Fibroblast of mammary gland (primary cell): Measurements from ENCODE around the gene FRMD6.

Experiments
- DNase-seq: peaks from one replicate; pipeline ENCODE4 v3.0.0-alpha.2; 2010; ENCODE audit warnings: low read depth
- H3K4me3 ChIP-seq: 2 replicates; pipeline ENCODE4 v1.5.1; 2011; ENCODE audit warnings: low read depth, mild to moderate bottlenecking, low read length, moderate library complexity; ENCODE audit not compliant: control insufficient read depth
- TF ChIP-seq, protein P1 (sequence below): conservative IDR thresholded peaks from 2 replicates; pipeline ENCODE4 v1.5.1; 2011; ENCODE audit warnings: low read depth, low read length, inconsistent platforms; ENCODE audit not compliant: control insufficient read depth, insufficient read depth

The FRMD6 gene

DNA sequence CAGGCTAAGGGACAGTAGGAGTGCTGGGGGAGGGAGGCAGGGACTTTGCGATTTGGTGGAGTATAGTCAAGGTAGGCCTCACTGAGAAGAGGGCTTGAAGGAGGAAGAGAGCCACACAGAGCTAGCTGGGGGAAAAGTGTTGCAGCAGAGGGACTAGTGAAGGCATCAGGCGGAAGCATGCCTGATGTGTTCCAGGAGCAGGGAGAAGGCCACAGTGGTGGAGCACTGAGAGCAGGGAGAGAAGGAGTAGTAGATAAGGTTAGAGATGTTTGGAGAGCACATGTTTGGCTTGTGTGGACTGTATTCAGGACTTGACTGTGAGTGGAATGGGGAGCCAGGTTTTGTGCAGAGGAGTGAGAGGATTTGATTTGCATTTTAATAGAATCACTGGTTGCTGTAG lies 9.0 kb downstream of the FRMD6 start:
- no peak overlapping the region for H3K4me3 ChIP-seq
- no peak for DNase-seq
- TF ChIP-seq, protein P1, sequence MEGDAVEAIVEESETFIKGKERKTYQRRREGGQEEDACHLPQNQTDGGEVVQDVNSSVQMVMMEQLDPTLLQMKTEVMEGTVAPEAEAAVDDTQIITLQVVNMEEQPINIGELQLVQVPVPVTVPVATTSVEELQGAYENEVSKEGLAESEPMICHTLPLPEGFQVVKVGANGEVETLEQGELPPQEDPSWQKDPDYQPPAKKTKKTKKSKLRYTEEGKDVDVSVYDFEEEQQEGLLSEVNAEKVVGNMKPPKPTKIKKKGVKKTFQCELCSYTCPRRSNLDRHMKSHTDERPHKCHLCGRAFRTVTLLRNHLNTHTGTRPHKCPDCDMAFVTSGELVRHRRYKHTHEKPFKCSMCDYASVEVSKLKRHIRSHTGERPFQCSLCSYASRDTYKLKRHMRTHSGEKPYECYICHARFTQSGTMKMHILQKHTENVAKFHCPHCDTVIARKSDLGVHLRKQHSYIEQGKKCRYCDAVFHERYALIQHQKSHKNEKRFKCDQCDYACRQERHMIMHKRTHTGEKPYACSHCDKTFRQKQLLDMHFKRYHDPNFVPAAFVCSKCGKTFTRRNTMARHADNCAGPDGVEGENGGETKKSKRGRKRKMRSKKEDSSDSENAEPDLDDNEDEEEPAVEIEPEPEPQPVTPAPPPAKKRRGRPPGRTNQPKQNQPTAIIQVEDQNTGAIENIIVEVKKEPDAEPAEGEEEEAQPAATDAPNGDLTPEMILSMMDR: no peak

DNA sequence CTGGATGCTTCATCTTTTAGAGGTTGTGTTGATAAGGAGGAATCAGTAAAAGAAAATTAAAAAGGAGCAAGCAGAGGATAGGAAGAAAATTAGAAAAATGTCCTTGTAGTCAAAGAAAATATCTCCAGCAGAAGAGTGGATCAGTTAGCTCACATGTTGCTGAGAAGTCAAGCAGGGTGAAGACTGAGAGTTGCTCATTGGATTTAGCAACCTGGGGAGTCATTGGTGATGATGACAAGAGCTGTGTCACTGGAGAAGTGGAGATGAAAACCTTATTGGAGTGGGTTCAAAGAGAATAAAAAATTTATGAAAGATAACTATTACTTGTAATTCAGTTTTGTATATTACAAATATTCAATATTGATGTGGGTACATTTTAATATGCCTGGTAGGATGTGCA lies 9.8 kb downstream of the FRMD6 start:
- TF ChIP-seq, protein P1: no peak
- peak; percentile 57 for DNase-seq
- H3K4me3 ChIP-seq: no peak overlapping the region

DNA sequence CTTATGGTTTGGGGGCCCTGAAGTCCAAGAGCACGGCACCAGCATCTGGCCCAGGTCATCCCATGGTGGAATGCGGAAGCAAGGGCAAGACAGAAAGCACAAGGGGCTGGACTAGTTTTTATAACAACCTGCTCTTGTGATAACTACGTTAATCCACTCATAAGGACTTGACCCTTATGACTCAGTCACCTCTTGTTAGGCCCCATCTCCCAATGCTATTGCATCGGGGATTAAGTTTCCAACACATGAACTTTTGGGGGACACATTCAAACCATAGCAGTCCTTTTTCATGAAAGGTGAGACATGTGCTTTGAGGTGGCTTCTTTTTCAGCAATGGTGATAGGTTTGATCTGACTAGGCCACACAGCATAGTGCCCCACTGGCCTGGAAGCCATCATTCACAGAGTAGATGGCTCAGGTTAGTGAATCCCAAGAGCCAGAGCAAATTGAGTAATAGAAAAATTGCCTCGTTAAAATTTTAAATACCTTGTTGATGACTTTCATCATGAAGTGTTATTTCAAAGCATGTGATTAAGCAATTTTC lies 12.1 kb downstream of the FRMD6 start:
- TF ChIP-seq, protein P1: no peak
- no peak for DNase-seq
- no peak overlapping the region for H3K4me3 ChIP-seq

DNA sequence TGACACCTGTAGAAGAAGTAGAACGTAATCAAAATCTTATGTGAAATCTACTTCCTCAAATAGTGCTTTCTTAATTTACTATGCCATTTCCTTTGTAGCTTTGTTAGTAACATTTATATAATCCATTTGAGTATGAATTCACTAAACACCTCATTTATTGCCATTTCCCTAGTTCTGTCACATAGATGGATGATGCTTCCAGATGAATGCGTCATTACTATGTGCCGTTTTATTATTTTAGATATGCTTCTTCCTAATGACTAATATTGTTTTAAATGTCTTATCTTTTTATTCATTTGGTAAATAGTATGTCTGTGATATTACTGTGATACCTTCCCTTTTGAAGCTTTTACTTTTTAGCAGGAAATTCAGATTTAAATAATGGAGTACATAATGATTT lies 14.4 kb downstream of the FRMD6 start:
- H3K4me3 ChIP-seq: no peak overlapping the region
- TF ChIP-seq, protein P1: no peak
- peak; percentile 48 for DNase-seq

DNA sequence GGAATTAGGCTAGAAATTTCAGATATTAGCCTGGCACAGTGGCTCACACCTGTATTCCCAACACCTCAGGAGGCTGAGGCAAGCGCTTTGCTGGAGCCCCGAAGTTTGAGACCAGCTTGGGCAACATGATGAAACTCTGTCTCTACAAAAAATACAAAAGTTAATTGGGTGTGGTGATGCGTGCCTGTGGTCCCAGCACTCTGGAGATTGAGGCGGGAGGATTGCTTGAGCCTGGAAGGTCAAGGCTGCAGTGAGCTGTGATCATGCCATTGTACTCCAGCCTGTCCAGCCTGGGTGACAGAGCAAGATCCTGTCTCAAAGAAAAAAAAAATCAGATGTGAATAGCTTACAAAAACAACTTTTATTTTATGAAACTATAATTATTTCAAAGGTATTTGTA lies 15.1 kb downstream of the FRMD6 start:
- H3K4me3 ChIP-seq: no peak overlapping the region
- TF ChIP-seq, protein P1: no peak
- no peak for DNase-seq

DNA sequence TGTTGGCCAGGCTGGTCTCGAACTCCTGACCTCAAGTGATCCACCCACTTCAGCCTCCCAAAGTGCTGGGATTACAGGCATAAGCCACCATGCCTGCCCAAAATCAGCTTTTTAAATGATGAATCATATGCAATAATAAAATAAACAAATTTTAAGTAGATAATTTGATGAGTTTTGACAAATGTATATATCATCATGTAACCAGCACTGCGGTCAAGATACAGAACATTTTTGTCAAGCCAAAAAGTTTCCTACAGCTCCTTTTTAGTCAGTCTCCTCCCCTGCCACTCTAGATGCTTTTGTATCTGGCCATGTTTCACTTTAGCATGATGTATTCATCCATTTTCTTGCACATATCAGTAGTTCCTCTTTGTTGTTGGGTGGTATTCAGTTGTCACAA lies 17.2 kb downstream of the FRMD6 start:
- H3K4me3 ChIP-seq: no peak overlapping the region
- DNase-seq: no peak

More for the DNA sequence above, 17.2 kb downstream of the FRMD6 start:
- TF ChIP-seq, protein P1: no peak
